Left lung (tissue), 10 donors: Measurements from ENCODE around the gene CDK12. TPM values are rescaled to one million over a fixed set of nuclear protein-coding genes. Genes with fewer than 3 reads are reported as not detected.

Experiments used
- ATAC-seq: fragments of 200-7000 bp; cut with Tn5 transposase; one replicate; pipeline ENCODE4 v1.9.1; 2020; ENCODE audit warnings: moderate library complexity
- DNase-seq, 4 donors: peaks; one replicate each; pipeline ENCODE4 v3.0.0-alpha.2; 2013 to 2020
- H3K27ac ChIP-seq, 2 donors: fragments of 200-600 bp; sonication (generic) in 1 of 2; one replicate each; pipeline versions ENCODE4 v1.5.0 to v1.8.0; 2020 to 2021
- H3K27me3 ChIP-seq, 2 donors: fragments of 200-600 bp; sonication (generic) in 1 of 2; one replicate each; pipeline versions ENCODE4 v1.5.0 to v1.8.0; 2020 to 2021
- H3K36me3 ChIP-seq, 2 donors: fragments of 200-600 bp; sonication (generic) in 1 of 2; one replicate each; pipeline versions ENCODE4 v1.5.0 to v1.8.0; 2020 to 2021
- H3K4me1 ChIP-seq, 2 donors: fragments of 200-600 bp; one replicate each; pipeline ENCODE4 v1.8.0; 2021
- H3K4me3 ChIP-seq, 2 donors: fragments of 200-600 bp; sonication (generic) in 1 of 2; one replicate each; pipeline versions ENCODE4 v1.5.0 to v1.8.0; 2020 to 2021; ENCODE audit warnings: mild to moderate bottlenecking in 1 of 2
- H3K9me3 ChIP-seq, 2 donors: fragments of 200-600 bp; sonication (generic) in 1 of 2; one replicate each; pipeline versions ENCODE4 v1.5.0 to v1.8.0; 2020 to 2021
- CTCF ChIP-seq, 2 donors: fragments of 200-600 bp; sonication (generic) in 1 of 2; IDR thresholded peaks; one replicate each; pipeline versions ENCODE4 v1.5.0 to v1.8.0; 2021; ENCODE audit warnings: antibody characterized with exemption in 2 of 2
- intact Hi-C, 2 donors: fragments of 100-400 bp; cut with DNase I; formaldehyde crosslinking; loops; one replicate each; pipeline versions ENCODE4 v1.11.2 to v1.14.2; 2022
- polyA plus RNA-seq, 6 donors: library from polyadenylated mRNA; unstranded; fragments of 120-200 nt; gene quantifications; one replicate each; pipeline ENCODE4 v1.2.1, GENCODE V29; 2013; ENCODE audit not compliant: insufficient read length in 6 of 6
- total RNA-seq, 2 donors: library from RNA; stranded (reverse); fragmentation: NEBNext Ultra II Directional; extraction: Animal tissue kit (Norgen Biotek cat#: 25700); gene quantifications; one replicate each; pipeline ENCODE4 v1.2.1, GENCODE V29; 2021
- donor health status: DM: no; HTN: yes; CAD: no.
- donor health status: DM: no; HTN: no; CAD: no.

Gene CDK12
- total and polyA plus RNA-seq, 8 donors: 43.9 to 77.3 (median 69.6) TPM

GRCh38 chr17:39564211-39564848 lies 103.0 kb downstream of the CDK12 start:
- no peak for DNase-seq

GRCh38 chr17:39566094-39566850 lies 105.0 kb downstream of the CDK12 start:
- TF ChIP-seq CTCF (IDR thresholded peaks at IDR 0.05): no peak
- Histone ChIP-seq H3K27ac (no peak overlapping the region), H3K36me3 (peaks cover 0 to 87% of the 10 kb centered on the region in 2 donors), H3K27me3 (no peaks in the 10 kb centered on the region), H3K9me3 (peaks cover 0 to 6% of the 10 kb centered on the region in 2 donors), H3K4me3 (no peak overlapping the region), H3K4me1 (no peaks in the 10 kb centered on the region)
- intact Hi-C loops: no loop called here
- no peak for DNase-seq
- ATAC-seq: no peak

More at GRCh38 chr17:39564211-39564848, 103.0 kb downstream of the CDK12 start:
- no peak overlapping the region for H3K27ac ChIP-seq
- no peaks in the 10 kb centered on the region for H3K27me3 ChIP-seq
- ATAC-seq: no peak
- no peak for TF ChIP-seq CTCF (IDR thresholded peaks at IDR 0.05)
- H3K9me3 ChIP-seq: no peaks in the 10 kb centered on the region
- no peaks in the 10 kb centered on the region for H3K4me1 ChIP-seq
- H3K36me3 ChIP-seq: peaks cover 0 to 86% of the 10 kb centered on the region in 2 donors
- no peak overlapping the region for H3K4me3 ChIP-seq
- intact Hi-C loops: no loop called here

GRCh38 chr17:39568702-39569101 lies 107.4 kb downstream of the CDK12 start:
- peaks cover 0 to 8% of the 10 kb centered on the region in 2 donors for H3K4me1 ChIP-seq
- H3K4me3 ChIP-seq: no peak overlapping the region
- ATAC-seq (no peak), DNase-seq (no peak)
- TF ChIP-seq CTCF (IDR thresholded peaks at IDR 0.05): no peak
- H3K27ac ChIP-seq: no peak overlapping the region
- intact Hi-C loops: no loop called here
- H3K27me3 ChIP-seq: peaks cover 0 to 8% of the 10 kb centered on the region in 2 donors
- peaks cover 0 to 75% of the 10 kb centered on the region in 2 donors for H3K36me3 ChIP-seq
- H3K9me3 ChIP-seq: peaks cover 0 to 10% of the 10 kb centered on the region in 2 donors

GRCh38 chr17:39569126-39569525 lies 107.8 kb downstream of the CDK12 start:
- H3K9me3 ChIP-seq: peaks cover 0 to 10% of the 10 kb centered on the region in 2 donors
- intact Hi-C loops: no loop called here
- no peak for TF ChIP-seq CTCF (IDR thresholded peaks at IDR 0.05)
- no peak for DNase-seq
- ATAC-seq: no peak
- peaks cover 0 to 71% of the 10 kb centered on the region in 2 donors for H3K36me3 ChIP-seq
- H3K27ac ChIP-seq: no peak overlapping the region
- H3K27me3 ChIP-seq: peaks cover 0 to 13% of the 10 kb centered on the region in 2 donors
- H3K4me1 ChIP-seq: peaks cover 3 to 12% of the 10 kb centered on the region in 2 donors
- no peak overlapping the region for H3K4me3 ChIP-seq

GRCh38 chr17:39572121-39572520 lies 110.8 kb downstream of the CDK12 start:
- Histone ChIP-seq H3K27me3 (peaks cover 0 to 15% of the 10 kb centered on the region in 2 donors), H3K27ac (no peak overlapping the region), H3K4me3 (no peak overlapping the region), H3K36me3 (peaks cover 0 to 42% of the 10 kb centered on the region in 2 donors), H3K4me1 (peaks cover 5 to 14% of the 10 kb centered on the region in 2 donors), H3K9me3 (peaks cover 0 to 10% of the 10 kb centered on the region in 2 donors)
- DNase-seq: no peak
- TF ChIP-seq CTCF (IDR thresholded peaks at IDR 0.05): no peak
- ATAC-seq: no peak
- intact Hi-C loops: no loop called here
